HG03095 (cell line): ENCODE data around the gene MTERF1.

Experiments
- ATAC-seq: cut with Tn5 transposase; IDR thresholded peaks from one replicate; pipeline ENCODE4 v1.9.1; 2021; ENCODE audit warnings: moderate library complexity; ENCODE audit not compliant: unreplicated experiment

The MTERF1 gene

GRCh38 chr7:91835826-91836368 is 44.6 kb downstream of the MTERF1 start:
- ATAC-seq = no peak

GRCh38 chr7:91835091-91835825 is 45.2 kb downstream of the MTERF1 start:
- no peak for ATAC-seq

- ATAC-seq = no peak
Measured at GRCh38 chr7:91832493-91833045, 47.9 kb downstream of the MTERF1 start.

DNA sequence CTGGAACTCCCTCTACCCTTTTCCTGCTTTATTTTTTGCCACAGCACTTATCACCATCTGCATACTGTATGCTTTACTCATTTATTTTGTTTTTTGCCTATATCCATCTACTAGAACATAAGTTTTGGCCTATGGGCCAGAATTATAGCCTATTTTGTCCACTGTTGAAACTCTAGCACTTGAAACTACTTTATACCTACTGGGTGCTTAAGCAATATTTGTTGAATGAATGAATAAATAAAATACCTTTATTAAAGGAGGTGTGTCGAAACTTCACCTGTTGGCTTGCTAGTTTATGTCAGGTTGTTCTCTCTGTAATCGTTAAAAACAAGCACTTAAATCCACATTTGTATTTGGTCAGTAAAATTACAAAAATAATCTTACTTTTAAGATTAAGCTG is 53.3 kb downstream of the MTERF1 start:
- no peak for ATAC-seq

DNA sequence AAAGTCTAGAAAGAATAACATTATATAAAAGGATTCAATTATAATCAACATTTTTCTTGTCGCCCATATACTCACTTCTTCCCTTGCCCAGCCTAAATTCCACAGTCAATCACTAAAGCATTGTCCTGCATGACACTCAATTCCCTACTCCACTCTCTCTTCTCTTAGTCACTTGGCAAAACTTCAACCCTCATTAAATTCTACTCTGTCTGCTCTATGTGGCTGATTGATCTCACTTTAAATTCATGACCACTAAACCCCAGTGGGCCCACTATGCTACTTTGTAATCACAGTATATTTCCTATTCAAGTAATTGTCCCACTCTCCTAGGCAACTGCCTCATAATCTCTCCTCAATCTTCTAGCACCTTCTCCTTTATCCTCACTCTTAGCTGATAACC is 54.1 kb downstream of the MTERF1 start:
- ATAC-seq = no peak

- no peak for ATAC-seq
Measured at GRCh38 chr7:91824201-91824600, 56.3 kb downstream of the MTERF1 start.
